GM12878 (cell line): ENCODE data around the gene CSTB. TPM values are rescaled to one million over a fixed set of nuclear protein-coding genes. Genes with fewer than 3 reads are reported as not detected.

ENCODE experiments used
- EED ChIP-seq: sonication (generic); IDR thresholded peaks from 2 replicates; pipeline ENCODE4 v1.6.1; 2016; ENCODE audit warnings: antibody characterized with exemption, low read depth
- EGR1 ChIP-seq, 2 experiments: IDR thresholded peaks; 1 replicate in 1 of 2; 2 replicates in 1 of 2; pipeline ENCODE4 v1.6.1; 2011 to 2012; ENCODE audit warnings: low read depth in 2 of 2, low read length in 2 of 2, borderline replicate concordance in 1 of 2, mild to moderate bottlenecking in 1 of 2, moderate library complexity in 1 of 2
- MTA2 ChIP-seq: fragments of 450-650 bp; IDR thresholded peaks from 2 replicates; pipeline ENCODE4 v1.6.1; 2016; ENCODE audit warnings: low read depth, mild to moderate bottlenecking, moderate library complexity
- MYB ChIP-seq: fragments of 150-350 bp; IDR thresholded peaks from 2 replicates; pipeline ENCODE4 v1.6.1; 2014; ENCODE audit warnings: mild to moderate bottlenecking, low read depth, low read length, borderline replicate concordance
- RBBP5 ChIP-seq: fragments of 200-600 bp; sonication (generic); conservative IDR thresholded peaks from 2 replicates; pipeline ENCODE4 v1.6.1; 2016
- RCOR1 ChIP-seq: conservative IDR thresholded peaks from 2 replicates; pipeline ENCODE4 v1.6.1; 2012; ENCODE audit warnings: low read depth, low read length, improper control_type of control experiment
- SIN3A ChIP-seq: IDR thresholded peaks from 2 replicates; pipeline ENCODE4 v1.6.1; 2012; ENCODE audit warnings: low read depth, low read length, improper control_type of control experiment
- SMARCA5 ChIP-seq: fragments of 450-650 bp; IDR thresholded peaks from 2 replicates; pipeline ENCODE4 v1.6.1; 2017; ENCODE audit warnings: mild to moderate bottlenecking
- SPI1 ChIP-seq: IDR thresholded peaks from 2 replicates; pipeline ENCODE4 v1.6.1; 2011; ENCODE audit warnings: low read depth, mild to moderate bottlenecking, low read length, moderate library complexity, borderline replicate concordance; ENCODE audit not compliant: insufficient read depth
- TCF12 ChIP-seq: IDR thresholded peaks from 2 replicates; pipeline ENCODE4 v1.6.1; 2011; ENCODE audit warnings: low read depth, mild to moderate bottlenecking, low read length
- TCF3 ChIP-seq: IDR thresholded peaks from 2 replicates; pipeline ENCODE4 v1.6.1; 2012; ENCODE audit warnings: low read depth, mild to moderate bottlenecking, low read length, borderline replicate concordance; ENCODE audit not compliant: insufficient read depth
- USF2 ChIP-seq: IDR thresholded peaks from 2 replicates; pipeline ENCODE4 v1.6.1; 2011; ENCODE audit warnings: low read depth, low read length, improper control_type of control experiment, borderline replicate concordance
- ZNF274 ChIP-seq: IDR thresholded peaks from one replicate; pipeline ENCODE4 v1.8.0; 2011; ENCODE audit not compliant: insufficient read length, insufficient read depth
- ZNF687 ChIP-seq: fragments of 450-650 bp; IDR thresholded peaks from 2 replicates; pipeline ENCODE4 v1.6.1; 2017; ENCODE audit warnings: mild to moderate bottlenecking, moderate library complexity
- polyA plus RNA-seq, 11 experiments: library from polyadenylated mRNA; depleted of rRNA in 4 of 11; unstranded in 6 of 11; stranded (reverse) in 5 of 11; fragments of >200 nt; fragmentation: Nextera tagmentation in 4 of 11; fragmentation: Illumina TruSeq in 1 of 11; extraction: Ambion mirVana in 4 of 11; extraction: Trizol in 1 of 11; gene quantifications; 1 replicate in 1 of 11; 2 replicates in 10 of 11; pipeline versions ENCODE4 v1.2.1 to v1.2.3, GENCODE V29; 2011 to 2016; ENCODE audit warnings: inconsistent platforms in 2 of 11, missing spikeins in 2 of 11, low read depth in 1 of 11
- total RNA-seq, 4 experiments: library from RNA; depleted of rRNA in 3 of 4; stranded (reverse); fragments of >200 nt in 3 of 4; fragmentation: Illumina TruSeq in 1 of 4; extraction: Trizol in 1 of 4; gene quantifications; 2 replicates each; pipeline versions ENCODE4 v1.2.1 to v1.2.3, GENCODE V29; 2013 to 2021
- TF ChIP-seq, protein P1 (sequence below): IDR thresholded peaks from 2 replicates; pipeline ENCODE4 v1.6.1; 2011; ENCODE audit warnings: borderline replicate concordance, low read depth, mild to moderate bottlenecking, moderate library complexity, low read length; ENCODE audit not compliant: insufficient read depth, poor library complexity, severe bottlenecking
- TF ChIP-seq, protein P2 (sequence below): fragments of 450-650 bp; IDR thresholded peaks from 2 replicates; pipeline ENCODE4 v1.6.1; 2017; ENCODE audit warnings: low read depth, mild to moderate bottlenecking, moderate library complexity
- TF ChIP-seq, protein P3 (sequence below): IDR thresholded peaks from 2 replicates; pipeline ENCODE4 v1.6.1; 2012; ENCODE audit warnings: improper control_type of control experiment, low read depth, low read length; ENCODE audit not compliant: insufficient replicate concordance

CSTB gene
- total and polyA plus RNA-seq, 10 of the 15 experiments (the other 5 are each of a cell fraction or from before 2014, with no cell fraction given): 12.5 to 82.7 (median 41.9) TPM

DNA sequence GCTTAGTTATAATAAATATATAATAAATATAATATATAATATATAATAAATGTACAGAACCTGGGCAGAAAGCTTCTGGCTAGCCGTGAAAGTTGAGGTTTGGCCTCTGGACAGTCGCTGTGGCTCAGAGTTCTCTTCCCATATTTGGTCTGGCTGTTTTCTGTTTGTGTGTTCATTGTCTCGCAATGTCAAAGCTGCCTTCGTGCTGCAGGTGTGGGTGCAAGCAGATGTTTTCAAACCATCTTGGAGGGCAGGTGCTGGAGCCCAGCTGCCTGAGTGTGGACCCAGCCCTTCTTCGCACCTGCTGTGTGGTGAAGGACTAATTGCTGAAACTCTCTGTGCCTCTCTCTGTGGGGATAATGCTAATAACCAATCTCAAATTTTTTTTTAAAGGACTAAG lies 3.6 kb upstream of the CSTB start (continued):
- TF ChIP-seq ZNF687: peak; percentile 60
- TF ChIP-seq EED: no peak
- peak; percentile 78; the same call in 1 of the 2 replicates for TF ChIP-seq TCF3
- no peak for TF ChIP-seq SPI1
- TF ChIP-seq EGR1 (IDR thresholded peaks at IDR 0.05; ENCODE audit: borderline replicate concordance in 1 of 2, low read depth in 2 of 2, low read length in 2 of 2): no peak
- TF ChIP-seq SMARCA5: peak; percentile 32; the same call in 1 of the 2 replicates
- peak; percentile 40; the same call in 1 of the 2 replicates for TF ChIP-seq MTA2
- TF ChIP-seq MYB: no peak
- TF ChIP-seq, protein P1, sequence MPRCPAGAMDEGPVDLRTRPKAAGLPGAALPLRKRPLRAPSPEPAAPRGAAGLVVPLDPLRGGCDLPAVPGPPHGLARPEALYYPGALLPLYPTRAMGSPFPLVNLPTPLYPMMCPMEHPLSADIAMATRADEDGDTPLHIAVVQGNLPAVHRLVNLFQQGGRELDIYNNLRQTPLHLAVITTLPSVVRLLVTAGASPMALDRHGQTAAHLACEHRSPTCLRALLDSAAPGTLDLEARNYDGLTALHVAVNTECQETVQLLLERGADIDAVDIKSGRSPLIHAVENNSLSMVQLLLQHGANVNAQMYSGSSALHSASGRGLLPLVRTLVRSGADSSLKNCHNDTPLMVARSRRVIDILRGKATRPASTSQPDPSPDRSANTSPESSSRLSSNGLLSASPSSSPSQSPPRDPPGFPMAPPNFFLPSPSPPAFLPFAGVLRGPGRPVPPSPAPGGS: no peak
- TF ChIP-seq USF2: no peak
- TF ChIP-seq, protein P2, sequence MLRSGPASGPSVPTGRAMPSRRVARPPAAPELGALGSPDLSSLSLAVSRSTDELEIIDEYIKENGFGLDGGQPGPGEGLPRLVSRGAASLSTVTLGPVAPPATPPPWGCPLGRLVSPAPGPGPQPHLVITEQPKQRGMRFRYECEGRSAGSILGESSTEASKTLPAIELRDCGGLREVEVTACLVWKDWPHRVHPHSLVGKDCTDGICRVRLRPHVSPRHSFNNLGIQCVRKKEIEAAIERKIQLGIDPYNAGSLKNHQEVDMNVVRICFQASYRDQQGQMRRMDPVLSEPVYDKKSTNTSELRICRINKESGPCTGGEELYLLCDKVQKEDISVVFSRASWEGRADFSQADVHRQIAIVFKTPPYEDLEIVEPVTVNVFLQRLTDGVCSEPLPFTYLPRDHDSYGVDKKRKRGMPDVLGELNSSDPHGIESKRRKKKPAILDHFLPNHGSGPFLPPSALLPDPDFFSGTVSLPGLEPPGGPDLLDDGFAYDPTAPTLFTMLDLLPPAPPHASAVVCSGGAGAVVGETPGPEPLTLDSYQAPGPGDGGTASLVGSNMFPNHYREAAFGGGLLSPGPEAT: no peak
- TF ChIP-seq, protein P3, sequence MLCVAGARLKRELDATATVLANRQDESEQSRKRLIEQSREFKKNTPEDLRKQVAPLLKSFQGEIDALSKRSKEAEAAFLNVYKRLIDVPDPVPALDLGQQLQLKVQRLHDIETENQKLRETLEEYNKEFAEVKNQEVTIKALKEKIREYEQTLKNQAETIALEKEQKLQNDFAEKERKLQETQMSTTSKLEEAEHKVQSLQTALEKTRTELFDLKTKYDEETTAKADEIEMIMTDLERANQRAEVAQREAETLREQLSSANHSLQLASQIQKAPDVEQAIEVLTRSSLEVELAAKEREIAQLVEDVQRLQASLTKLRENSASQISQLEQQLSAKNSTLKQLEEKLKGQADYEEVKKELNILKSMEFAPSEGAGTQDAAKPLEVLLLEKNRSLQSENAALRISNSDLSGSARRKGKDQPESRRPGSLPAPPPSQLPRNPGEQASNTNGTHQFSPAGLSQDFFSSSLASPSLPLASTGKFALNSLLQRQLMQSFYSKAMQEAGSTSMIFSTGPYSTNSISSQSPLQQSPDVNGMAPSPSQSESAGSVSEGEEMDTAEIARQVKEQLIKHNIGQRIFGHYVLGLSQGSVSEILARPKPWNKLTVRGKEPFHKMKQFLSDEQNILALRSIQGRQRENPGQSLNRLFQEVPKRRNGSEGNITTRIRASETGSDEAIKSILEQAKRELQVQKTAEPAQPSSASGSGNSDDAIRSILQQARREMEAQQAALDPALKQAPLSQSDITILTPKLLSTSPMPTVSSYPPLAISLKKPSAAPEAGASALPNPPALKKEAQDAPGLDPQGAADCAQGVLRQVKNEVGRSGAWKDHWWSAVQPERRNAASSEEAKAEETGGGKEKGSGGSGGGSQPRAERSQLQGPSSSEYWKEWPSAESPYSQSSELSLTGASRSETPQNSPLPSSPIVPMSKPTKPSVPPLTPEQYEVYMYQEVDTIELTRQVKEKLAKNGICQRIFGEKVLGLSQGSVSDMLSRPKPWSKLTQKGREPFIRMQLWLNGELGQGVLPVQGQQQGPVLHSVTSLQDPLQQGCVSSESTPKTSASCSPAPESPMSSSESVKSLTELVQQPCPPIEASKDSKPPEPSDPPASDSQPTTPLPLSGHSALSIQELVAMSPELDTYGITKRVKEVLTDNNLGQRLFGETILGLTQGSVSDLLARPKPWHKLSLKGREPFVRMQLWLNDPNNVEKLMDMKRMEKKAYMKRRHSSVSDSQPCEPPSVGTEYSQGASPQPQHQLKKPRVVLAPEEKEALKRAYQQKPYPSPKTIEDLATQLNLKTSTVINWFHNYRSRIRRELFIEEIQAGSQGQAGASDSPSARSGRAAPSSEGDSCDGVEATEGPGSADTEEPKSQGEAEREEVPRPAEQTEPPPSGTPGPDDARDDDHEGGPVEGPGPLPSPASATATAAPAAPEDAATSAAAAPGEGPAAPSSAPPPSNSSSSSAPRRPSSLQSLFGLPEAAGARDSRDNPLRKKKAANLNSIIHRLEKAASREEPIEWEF: no peak
- TF ChIP-seq RBBP5: no peak
- TF ChIP-seq ZNF274: no peak
- no peak for TF ChIP-seq RCOR1
- TF ChIP-seq TCF12: peak; percentile 99
- no peak for TF ChIP-seq SIN3A
